GM19023 (cell line): ENCODE results near the gene PPM1B.
"Not testable (repeated sequence)": the region's sequence is repeated elsewhere in the genome, so short reads cannot be mapped to it uniquely, and the experiment has no call there.

Experiments used
- ATAC-seq: cut with Tn5 transposase; IDR thresholded peaks from one replicate; pipeline ENCODE4 v1.9.1; 2021; ENCODE audit warnings: mild to moderate bottlenecking, moderate library complexity; ENCODE audit not compliant: unreplicated experiment

The PPM1B gene

DNA sequence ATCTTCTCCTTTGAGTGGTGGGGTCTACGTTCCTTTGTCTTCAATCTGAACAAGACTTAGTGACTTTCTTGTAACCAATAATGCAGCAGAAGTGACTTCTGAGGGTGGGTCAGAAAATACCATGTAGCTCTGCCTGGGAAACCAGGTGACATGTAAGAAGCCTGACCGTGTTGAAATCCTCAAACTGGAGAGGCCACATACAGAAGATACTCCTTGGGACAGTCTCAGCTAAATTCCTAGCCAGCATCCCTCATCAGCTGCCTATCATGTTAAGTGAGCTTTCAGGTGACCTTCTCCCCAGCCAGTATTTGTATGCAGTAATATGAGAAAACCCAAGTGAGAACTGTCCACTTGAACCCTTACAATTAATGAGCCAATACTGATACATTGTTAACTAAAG is 27.0 kb downstream of the PPM1B start:
- ATAC-seq = no peak

DNA sequence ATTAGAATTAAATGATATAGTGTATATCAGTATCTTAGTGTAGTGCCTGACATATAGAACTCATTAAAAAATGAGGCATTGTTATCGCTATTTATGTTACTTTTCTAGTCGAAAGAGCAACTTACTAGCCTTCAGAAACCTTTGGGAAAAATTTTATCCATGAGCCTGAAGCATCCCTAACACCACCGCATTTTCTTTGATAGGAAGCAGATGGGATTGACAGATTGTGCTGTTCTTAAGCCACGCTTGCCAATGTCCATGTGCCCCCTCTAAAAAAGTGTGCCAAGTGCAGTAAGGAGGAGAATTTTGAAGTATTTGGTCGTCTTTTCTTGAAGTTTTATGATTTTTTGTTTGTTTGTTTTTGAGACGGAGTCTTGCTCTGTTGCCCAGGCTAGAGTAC is 29.1 kb downstream of the PPM1B start:
- ATAC-seq = no peak

GRCh38 chr2:44200011-44200410 is 31.3 kb downstream of the PPM1B start:
- no peak for ATAC-seq

GRCh38 chr2:44200759-44201158 is 32.1 kb downstream of the PPM1B start:
- ATAC-seq = no peak

DNA sequence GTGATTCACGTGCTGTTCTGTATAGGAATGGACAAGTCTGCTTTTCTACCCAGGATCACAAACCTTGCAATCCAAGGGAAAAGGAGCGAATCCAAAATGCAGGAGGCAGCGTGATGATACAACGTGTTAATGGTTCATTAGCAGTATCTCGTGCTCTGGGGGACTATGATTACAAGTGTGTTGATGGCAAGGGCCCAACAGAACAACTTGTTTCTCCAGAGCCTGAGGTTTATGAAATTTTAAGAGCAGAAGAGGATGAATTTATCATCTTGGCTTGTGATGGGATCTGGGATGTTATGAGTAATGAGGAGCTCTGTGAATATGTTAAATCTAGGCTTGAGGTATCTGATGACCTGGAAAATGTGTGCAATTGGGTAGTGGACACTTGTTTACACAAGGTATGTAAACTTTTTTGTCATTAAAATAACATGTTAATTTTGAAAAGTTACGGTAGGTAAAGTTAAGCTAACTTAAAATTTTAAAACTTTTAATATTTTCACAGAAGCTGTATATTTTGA is 33.0 kb downstream of the PPM1B start:
- ATAC-seq = no peak

- ATAC-seq = no peak
Measured at GRCh38 chr2:44203542-44203941, 34.9 kb downstream of the PPM1B start.

DNA sequence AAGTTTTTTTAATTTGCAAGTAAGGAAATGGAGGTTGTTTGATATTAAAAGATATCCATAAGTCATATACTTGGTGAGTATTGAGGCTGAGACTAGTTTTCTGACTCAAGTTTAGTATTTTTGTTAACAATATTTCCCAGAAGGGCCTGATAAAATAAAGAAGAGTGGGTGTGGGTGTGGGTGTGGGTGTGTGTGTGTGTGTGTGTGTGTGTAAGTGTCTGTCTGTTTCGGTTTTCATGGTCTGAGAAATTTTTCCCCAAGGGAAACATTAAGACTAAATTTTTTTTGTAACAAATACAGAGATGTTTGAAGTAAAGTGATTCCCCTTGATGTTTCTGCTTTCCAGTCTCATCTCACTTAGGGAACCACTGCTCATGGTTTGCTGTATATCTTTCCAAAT is 36.5 kb downstream of the PPM1B start:
- ATAC-seq = no peak

DNA sequence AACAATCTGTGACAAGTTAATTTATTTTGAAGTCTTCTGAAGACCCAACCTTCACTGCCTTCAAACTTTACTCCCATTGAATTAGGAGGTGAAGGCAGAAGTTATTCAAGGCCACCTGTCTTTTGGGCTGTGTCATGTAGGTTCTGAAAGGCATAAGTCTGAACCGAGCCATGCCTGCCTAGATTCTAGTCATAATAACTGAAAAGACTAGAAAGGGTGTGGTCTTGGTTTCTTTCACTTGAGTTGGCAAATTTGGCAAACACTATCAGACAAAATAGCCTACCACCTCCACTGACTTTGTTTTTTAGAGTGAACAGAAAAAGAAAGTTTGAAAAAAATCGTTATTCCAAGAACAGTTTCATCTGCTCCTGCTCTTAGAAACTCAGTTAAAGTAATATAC is 38.4 kb downstream of the PPM1B start:
- ATAC-seq = no peak

DNA sequence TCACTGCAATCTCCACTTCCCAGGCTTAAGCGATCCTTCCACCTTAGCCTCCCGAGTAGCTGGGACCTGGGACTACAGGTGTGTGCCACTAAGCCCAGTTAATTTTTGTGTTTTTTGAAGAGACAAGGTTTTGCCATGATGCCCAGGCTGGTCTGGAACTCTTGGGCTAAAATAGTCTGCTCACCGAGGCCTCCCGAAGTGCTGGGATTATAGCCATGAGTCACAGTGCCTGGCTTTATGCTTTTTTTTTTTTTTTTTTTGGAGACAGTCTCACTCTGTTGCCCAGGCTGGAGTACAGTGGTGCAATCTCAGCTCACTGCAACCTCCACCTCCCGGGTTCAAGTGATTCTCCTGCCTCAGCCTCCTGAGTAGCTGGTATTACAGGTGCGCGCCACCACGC is 39.0 kb downstream of the PPM1B start:
- ATAC-seq = not testable (repeated sequence)

- no peak for ATAC-seq
Measured at GRCh38 chr2:44210362-44210761, 41.7 kb downstream of the PPM1B start.

DNA sequence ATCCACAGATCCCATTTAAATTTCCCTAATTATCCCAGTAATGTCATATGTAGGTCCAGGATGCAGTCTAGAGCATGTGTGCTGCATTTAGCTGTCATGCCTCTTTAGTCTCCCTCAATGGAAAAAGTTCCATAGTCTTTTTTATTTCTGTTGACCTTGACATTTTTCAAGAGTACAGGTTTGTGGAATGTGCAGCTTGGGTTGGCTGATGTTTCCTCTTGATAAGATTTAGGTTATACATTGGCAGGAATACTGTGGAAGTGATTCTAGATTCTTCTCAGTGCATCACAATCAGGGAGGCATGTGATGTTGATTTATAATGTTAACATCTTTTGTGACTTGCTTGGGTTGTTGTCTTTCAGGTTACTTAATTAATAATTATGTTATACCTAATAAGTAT is 42.5 kb downstream of the PPM1B start:
- no peak for ATAC-seq

DNA sequence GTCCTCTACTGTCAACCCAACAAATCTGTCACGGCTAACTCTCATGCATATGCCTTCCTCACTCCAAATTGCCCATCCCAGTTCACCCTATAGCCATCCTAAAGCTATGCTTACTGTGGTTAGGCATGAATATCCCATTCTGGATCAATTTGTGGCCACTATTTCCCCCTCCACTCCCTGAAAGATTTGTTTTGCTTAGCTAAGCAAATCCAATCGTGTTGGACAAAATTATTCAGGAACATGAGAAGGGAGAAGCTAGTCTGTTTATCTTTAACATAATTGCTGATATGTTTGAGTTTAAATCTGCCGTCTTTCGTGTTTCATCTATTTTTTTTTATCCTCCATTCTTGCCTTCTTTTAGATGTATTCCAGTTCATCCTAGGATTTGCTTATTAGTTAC is 43.6 kb downstream of the PPM1B start:
- no peak for ATAC-seq

DNA sequence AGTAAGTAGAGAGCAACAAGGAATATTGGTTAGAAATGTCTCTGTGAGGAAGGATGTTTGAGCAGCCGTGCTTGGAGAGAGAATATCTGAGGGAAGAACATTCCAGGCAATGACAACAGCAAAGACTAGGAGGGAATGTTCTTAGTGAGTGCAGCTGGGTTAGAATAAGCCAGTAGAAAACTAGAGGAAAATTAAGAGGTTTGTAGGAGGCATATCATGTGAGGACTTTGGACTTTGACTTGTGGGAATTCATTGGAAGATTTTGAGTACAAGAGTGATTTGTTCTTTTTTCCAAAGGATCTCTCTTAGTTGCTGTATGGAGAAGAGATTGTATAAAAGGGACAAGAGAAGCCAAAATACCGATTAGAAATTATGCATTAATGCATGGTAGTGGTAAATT is 47.2 kb downstream of the PPM1B start:
- ATAC-seq = no peak

DNA sequence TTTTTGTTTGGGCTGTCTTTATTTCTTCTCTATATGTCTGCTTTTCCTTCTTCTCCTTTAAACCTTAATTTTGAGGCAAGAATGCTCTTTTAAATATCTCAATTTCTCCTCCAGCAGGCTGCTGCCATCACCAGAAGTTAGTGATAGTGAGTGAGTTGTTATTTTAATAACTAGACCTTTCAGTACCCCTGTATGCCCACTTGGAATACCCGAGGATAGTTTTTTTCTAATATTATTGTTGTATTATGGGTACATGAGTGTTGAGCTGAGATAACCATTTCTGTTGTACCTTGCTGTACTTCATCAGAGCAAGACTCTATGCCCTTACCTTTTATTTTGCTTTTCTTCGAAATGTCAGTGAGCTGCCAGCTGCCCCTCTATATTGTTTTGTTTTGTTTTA is 50.1 kb downstream of the PPM1B start:
- ATAC-seq = no peak

- ATAC-seq = no peak
Measured at GRCh38 chr2:44226753-44227152, 58.1 kb downstream of the PPM1B start.

- no peak for ATAC-seq
Measured at GRCh38 chr2:44230378-44230777, 61.7 kb downstream of the PPM1B start.

DNA sequence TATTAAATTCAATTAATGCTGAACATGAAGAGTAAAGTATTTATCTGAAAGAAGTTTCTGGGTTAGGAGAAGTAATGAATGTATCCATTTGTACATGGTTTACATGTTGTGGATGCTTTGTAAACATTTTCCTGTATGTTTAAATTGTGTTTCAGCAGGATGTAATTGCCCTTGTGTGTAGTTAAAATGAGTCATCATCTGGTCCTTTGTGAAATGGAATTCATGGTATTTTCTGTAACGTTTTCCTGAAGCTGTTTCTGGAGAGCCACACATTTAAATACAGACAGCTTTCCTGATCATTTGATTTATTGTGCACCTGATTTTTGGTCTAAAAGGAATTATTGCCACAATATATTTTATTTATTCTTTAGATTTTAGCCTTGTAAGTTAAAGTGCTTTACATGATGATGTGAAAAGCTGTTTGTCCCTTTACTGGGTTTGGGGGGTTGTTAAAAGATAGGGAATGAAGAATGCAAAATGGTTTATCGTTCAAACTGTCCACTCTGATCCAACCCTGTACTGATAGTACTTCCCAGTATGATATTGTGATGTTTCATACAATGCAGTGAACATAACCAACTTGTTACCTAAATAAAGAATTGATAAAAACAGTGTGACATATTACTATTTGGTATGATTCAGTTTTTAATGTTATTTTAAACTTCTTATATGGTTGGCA is 64.9 kb downstream of the PPM1B start:
- ATAC-seq = no peak

GRCh38 chr2:44237221-44237620 is 68.5 kb downstream of the PPM1B start:
- ATAC-seq = no peak

DNA sequence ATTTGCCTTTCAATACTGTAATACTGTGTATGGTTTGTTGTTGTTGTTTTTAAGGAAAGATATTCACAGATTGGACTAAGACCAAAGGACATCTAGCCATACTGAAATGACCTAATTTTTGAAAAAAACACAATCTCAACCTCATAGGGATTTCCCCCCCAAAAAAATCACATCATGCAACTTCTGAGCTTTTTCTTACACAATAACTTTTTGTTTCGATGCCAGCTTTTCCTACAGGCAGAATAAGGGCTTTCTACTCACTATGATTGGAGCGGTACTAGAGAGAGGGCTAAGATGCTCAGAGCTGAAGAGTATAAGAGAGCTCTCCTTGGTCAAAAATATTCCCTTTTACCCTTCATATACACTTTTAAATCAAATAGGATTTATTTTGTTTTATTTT is 74.2 kb downstream of the PPM1B start:
- ATAC-seq = no peak

- no peak for ATAC-seq
Measured at GRCh38 chr2:44244135-44244871, 75.6 kb downstream of the PPM1B start.

DNA sequence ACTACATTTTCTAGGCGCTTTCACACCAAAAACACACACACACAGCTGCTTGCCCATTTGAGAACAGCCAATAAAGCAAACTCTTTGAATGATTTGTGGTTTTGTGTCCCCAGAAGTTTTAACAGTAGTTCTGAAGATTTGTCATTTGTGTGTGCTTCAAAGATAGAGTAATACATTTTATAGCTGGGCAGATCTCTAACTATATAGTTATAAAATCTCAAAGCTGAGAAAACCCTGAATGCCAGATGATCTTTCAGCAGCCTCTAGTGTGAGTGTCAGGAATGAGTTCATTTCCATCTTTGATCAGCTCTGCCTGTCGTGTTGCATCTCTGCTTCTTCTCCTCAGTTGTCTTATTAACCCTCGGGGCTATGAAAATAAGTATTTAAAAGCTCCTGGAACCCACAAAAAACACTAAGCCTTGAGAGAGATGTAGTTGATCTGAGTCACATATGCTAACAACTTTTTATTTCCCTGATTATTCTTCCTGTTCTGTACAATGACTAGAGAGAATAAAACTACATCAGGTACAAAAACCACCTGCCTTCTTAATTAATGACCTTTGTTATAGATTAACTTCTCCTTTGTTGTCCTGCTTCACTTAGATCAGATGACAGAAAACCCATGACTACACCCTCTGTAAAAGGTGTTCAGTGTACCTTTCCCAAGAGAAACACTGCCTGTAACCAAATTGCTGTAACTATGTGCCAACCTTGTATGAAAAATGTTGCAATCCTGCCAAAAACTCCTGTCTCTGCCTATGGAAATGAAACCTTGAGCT is 76.6 kb downstream of the PPM1B start:
- no peak for ATAC-seq

GRCh38 chr2:44246436-44246835 is 77.8 kb downstream of the PPM1B start:
- ATAC-seq = no peak
